ENCODE measurements around the gene OR2A7.
"Not testable (repeated sequence)": the region's sequence is repeated elsewhere in the genome, so short reads cannot be mapped to it uniquely, and the experiment has no call there.

GRCh38 chr7:144281981-144282380 is 17.4 kb upstream of the OR2A7 start:
- not testable (repeated sequence) for TF ChIP-seq CTCF (IDR thresholded peaks at IDR 0.05); CHD2 (IDR thresholded peaks at IDR 0.05; ENCODE audit: low read length, partially characterized antibody); TAF1 (IDR thresholded peaks at IDR 0.05; ENCODE audit: borderline replicate concordance, low read depth, low read length); USF2 (IDR thresholded peaks at IDR 0.05; ENCODE audit: borderline replicate concordance, low read depth, low read length); EP300 (IDR thresholded peaks at IDR 0.05; ENCODE audit: borderline replicate concordance in 1 of 2, low read depth in 1 of 2, low read length in 1 of 2); YY1 (IDR thresholded peaks at IDR 0.05; ENCODE audit: low read depth); FOXM1 (IDR thresholded peaks at IDR 0.05; ENCODE audit: low read depth); RCOR1 (IDR thresholded peaks at IDR 0.05; ENCODE audit: low read length)
- TF ChIP-seq, protein P1, sequence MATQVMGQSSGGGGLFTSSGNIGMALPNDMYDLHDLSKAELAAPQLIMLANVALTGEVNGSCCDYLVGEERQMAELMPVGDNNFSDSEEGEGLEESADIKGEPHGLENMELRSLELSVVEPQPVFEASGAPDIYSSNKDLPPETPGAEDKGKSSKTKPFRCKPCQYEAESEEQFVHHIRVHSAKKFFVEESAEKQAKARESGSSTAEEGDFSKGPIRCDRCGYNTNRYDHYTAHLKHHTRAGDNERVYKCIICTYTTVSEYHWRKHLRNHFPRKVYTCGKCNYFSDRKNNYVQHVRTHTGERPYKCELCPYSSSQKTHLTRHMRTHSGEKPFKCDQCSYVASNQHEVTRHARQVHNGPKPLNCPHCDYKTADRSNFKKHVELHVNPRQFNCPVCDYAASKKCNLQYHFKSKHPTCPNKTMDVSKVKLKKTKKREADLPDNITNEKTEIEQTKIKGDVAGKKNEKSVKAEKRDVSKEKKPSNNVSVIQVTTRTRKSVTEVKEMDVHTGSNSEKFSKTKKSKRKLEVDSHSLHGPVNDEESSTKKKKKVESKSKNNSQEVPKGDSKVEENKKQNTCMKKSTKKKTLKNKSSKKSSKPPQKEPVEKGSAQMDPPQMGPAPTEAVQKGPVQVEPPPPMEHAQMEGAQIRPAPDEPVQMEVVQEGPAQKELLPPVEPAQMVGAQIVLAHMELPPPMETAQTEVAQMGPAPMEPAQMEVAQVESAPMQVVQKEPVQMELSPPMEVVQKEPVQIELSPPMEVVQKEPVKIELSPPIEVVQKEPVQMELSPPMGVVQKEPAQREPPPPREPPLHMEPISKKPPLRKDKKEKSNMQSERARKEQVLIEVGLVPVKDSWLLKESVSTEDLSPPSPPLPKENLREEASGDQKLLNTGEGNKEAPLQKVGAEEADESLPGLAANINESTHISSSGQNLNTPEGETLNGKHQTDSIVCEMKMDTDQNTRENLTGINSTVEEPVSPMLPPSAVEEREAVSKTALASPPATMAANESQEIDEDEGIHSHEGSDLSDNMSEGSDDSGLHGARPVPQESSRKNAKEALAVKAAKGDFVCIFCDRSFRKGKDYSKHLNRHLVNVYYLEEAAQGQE (IDR thresholded peaks at IDR 0.05; ENCODE audit: low read depth, low read length): not testable (repeated sequence)
